Activated CD4-positive, alpha-beta T cell treated with anti-CD3 and anti-CD28 coated beads for 24 hours (primary cell): ENCODE results near the gene ALG12.

ENCODE experiments used
- DNase-seq, 2 donors: peaks; one replicate each; pipeline ENCODE4 v3.0.0-alpha.2; 2020; ENCODE audit warnings: low read depth in 2 of 2

ALG12 gene

GRCh38 chr22:49911881-49912625 lies 6.2 kb downstream of the ALG12 start:
- no peak for DNase-seq

- no peak for DNase-seq
Observed at GRCh38 chr22:49910229-49911155, 7.7 kb downstream of the ALG12 start.

GRCh38 chr22:49909476-49910205 lies 8.6 kb downstream of the ALG12 start:
- DNase-seq, result no peak

- no peak for DNase-seq
Observed at GRCh38 chr22:49907807-49908206, 10.4 kb downstream of the ALG12 start.

GRCh38 chr22:49906799-49907290 lies 11.4 kb downstream of the ALG12 start:
- no peak for DNase-seq

- no peak for DNase-seq
Observed at GRCh38 chr22:49906071-49906798, 12.0 kb downstream of the ALG12 start.

- no peak for DNase-seq
Observed at GRCh38 chr22:49905465-49905864, 12.8 kb downstream of the ALG12 start.

GRCh38 chr22:49904040-49904369 lies 14.2 kb downstream of the ALG12 start:
- DNase-seq, result no peak

- DNase-seq, result no peak
Observed at GRCh38 chr22:49903322-49904039, 14.8 kb downstream of the ALG12 start.

- DNase-seq, result no peak
Observed at GRCh38 chr22:49901457-49901856, 16.8 kb downstream of the ALG12 start.

- DNase-seq, result no peak
Observed at GRCh38 chr22:49900441-49901230, 17.6 kb downstream of the ALG12 start.

- no peak for DNase-seq
Observed at GRCh38 chr22:49899530-49899929, 18.7 kb downstream of the ALG12 start.

- no peak for DNase-seq
Observed at GRCh38 chr22:49897015-49897684, 21.1 kb downstream of the ALG12 start.

- no peak for DNase-seq
Observed at GRCh38 chr22:49896201-49896600, 22.0 kb downstream of the ALG12 start.

- DNase-seq, result no peak
Observed at GRCh38 chr22:49894322-49895054, 23.8 kb downstream of the ALG12 start.

GRCh38 chr22:49893025-49893424 lies 25.2 kb downstream of the ALG12 start:
- no peak for DNase-seq

- DNase-seq, result no peak
Observed at GRCh38 chr22:49892226-49892899, 25.9 kb downstream of the ALG12 start.

GRCh38 chr22:49889071-49889470 lies 29.2 kb downstream of the ALG12 start:
- DNase-seq, result no peak
